WI38 (cell line): Measurements from ENCODE around the gene PTPRB.

ENCODE experiments used
- H3K4me3 ChIP-seq: 2 replicates; pipeline ENCODE4 v1.5.1; 2011; ENCODE audit warnings: low read depth, mild to moderate bottlenecking, control low read depth, low read length
- CTCF ChIP-seq: IDR thresholded peaks from 2 replicates; pipeline ENCODE4 v1.5.1; 2012; ENCODE audit warnings: low read depth, mild to moderate bottlenecking, control low read depth, low read length

PTPRB gene

GRCh38 chr12:70557583-70558191 lies 79.5 kb downstream of the PTPRB start:
- no peak for TF ChIP-seq CTCF
- H3K4me3 ChIP-seq, result no peak overlapping the region

GRCh38 chr12:70556179-70556869 lies 80.9 kb downstream of the PTPRB start:
- TF ChIP-seq CTCF, result no peak
- H3K4me3 ChIP-seq, result no peak overlapping the region

- no peak for TF ChIP-seq CTCF
- no peak overlapping the region for H3K4me3 ChIP-seq
Observed at GRCh38 chr12:70555081-70555480, 82.1 kb downstream of the PTPRB start.

- no peak overlapping the region for H3K4me3 ChIP-seq
- TF ChIP-seq CTCF, result no peak
Observed at GRCh38 chr12:70553391-70553859, 83.8 kb downstream of the PTPRB start.

GRCh38 chr12:70551731-70552130 lies 85.5 kb downstream of the PTPRB start:
- TF ChIP-seq CTCF, result no peak
- no peak overlapping the region for H3K4me3 ChIP-seq

- no peak overlapping the region for H3K4me3 ChIP-seq
- TF ChIP-seq CTCF, result no peak
Observed at GRCh38 chr12:70550180-70550577, 87.0 kb downstream of the PTPRB start.
